CD4-positive, alpha-beta T cell treated with Interferon alpha-2 for 1 hour (primary cell): ENCODE data around the gene XPR1.
"Not testable (repeated sequence)": the region's sequence is repeated elsewhere in the genome, so short reads cannot be mapped to it uniquely, and the experiment has no call there.

Experiments used
- DNase-seq, 2 donors: peaks; one replicate each; pipeline ENCODE4 v3.0.0-alpha.2; 2020 to 2022

Gene XPR1

DNA sequence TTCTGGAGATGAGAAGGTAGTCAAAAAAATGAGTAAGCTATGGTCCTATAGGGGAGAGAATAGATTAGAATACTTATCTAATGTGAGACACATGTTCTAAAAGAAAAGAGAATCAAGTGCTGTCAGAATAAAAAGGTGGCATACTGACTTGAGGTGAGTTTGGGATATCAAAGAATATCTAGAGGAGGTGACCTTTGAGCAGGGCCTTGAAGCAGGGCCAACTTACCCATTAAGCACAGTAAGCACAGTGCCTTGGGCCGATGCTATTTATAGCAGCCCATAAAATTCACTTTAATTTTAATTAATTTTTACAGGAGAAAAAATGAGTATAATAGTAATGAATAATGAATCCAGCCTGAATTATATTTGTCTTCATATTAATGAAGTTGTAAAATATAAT is 92.2 kb downstream of the XPR1 start:
- no peak for DNase-seq

DNA sequence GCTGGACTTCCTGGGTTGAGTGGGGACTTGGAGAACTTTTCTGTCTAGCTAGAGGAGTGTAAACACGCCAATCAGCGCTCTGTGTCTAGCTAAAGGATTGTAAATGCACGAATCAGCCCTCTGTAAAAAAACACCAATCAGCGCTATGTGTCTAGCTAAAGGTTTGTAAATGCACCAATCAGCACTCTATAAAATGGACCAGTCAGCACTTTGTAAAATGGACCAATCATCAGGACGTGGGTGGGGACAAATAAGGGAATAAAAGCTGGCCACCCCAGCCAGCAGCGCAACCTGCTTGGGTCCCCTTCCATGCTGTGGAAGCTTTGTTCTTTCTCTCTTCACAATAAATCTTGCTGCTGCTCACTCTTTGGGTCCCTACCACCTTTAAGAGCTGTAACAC is 94.2 kb downstream of the XPR1 start:
- DNase-seq: not testable (repeated sequence)

DNA sequence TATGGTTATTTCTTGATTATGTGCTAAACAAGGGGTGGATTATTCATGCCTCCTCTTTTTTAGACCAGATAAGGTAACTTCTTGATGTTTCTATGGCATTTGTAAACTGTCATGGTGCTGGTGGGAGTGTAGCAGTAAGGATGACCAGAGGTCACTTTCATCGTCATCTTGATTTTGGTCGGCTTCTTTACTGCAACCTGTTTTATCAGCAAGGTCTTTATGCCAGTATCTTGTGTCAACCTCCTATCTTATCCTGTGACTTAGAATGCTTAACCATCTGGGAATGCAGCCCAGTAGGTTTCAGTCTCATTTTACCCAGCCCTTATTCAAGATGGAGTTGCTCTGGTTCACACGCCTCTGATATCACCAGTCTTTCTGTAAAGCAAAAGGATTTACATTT is 95.9 kb downstream of the XPR1 start:
- DNase-seq: not testable (repeated sequence)

- no peak for DNase-seq
Observed at GRCh38 chr1:180728472-180729106, 96.8 kb downstream of the XPR1 start.

GRCh38 chr1:180731131-180731530 is 99.3 kb downstream of the XPR1 start:
- DNase-seq: no peak

GRCh38 chr1:180732866-180733265 is 101.0 kb downstream of the XPR1 start:
- DNase-seq: no peak

- DNase-seq: no peak
Observed at GRCh38 chr1:180734366-180734765, 102.5 kb downstream of the XPR1 start.

- DNase-seq: no peak
Observed at GRCh38 chr1:180742663-180743062, 110.8 kb downstream of the XPR1 start.

DNA sequence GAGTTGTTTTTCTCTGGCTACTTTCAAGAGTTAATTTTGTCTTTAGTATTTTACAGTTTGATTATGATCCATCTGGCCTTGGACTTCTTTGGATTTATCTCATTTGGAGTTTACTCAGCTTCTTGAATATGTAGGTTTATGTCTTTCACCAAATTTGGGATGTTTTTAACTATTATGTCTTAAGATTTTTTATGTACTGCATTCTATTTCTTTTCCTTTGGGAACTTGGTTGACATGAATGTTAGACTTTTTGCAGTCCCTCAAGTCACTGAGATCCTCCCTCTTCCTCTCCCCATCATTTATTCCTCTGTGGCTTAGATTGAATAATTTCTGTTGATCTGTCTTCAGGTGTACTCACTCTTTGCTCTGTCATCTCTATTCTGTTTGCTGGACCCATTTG is 112.0 kb downstream of the XPR1 start:
- no peak for DNase-seq

- no peak for DNase-seq
Observed at GRCh38 chr1:180745098-180745497, 113.3 kb downstream of the XPR1 start.

DNA sequence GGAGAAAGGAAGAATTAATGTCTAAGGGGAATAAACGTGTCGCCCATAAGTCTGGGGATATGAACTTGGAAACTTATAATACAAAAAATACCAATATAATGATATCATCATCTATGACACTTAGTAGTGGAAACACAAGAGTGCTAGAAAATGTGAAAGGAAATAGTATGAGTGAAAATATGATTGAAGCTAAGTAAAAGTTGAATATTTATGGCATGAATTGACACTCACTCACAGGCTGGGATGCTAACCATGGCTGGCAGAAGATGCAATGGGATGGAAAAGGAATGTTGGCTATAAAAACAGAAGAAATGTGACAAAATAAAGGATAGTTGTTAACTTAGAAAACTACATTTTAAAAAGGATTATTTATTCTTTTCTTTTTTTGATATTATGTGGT is 120.1 kb downstream of the XPR1 start:
- DNase-seq: no peak

DNA sequence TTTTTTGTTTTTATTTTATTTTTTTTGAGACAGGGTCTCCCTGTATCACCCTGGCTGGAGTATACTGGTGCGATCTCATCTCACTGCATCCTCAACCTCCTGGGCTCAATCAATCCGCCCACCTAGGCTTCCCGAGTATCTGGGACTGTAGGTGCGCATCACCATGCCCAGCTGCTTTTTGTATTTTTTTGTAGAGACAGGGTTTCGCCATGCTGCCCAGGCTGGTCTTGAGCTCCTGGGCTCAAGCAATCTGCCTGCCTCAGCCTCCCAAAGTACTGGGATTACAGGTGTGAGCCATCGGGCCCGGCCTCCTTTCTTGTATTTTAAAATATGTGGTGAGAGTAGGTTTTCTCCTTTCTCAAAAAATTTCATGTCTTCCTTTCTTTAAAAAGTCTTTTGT is 122.6 kb downstream of the XPR1 start:
- DNase-seq: no peak

DNA sequence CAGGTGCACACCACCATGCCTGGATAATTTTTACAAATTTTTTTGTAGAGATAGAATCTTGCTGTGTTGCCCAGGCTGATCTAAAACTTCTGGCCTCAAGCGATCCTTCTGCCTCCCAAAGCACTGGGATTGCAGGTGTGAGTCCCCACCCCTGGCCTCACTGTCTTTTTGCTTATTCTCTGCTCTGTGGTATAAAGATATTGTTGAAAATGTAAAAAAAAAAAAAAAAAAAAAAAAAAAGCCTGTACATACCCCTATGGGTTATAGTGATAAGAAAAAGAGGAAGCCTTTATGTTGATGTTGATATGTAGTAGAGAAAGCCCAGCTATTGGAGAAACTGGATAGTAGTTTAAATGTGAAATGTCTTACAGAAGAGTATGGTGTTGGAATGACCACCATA is 125.8 kb downstream of the XPR1 start:
- DNase-seq: no peak

- no peak for DNase-seq
Observed at GRCh38 chr1:180762796-180763195, 131.0 kb downstream of the XPR1 start.

- no peak for DNase-seq
Observed at GRCh38 chr1:180765151-180765550, 133.3 kb downstream of the XPR1 start.

DNA sequence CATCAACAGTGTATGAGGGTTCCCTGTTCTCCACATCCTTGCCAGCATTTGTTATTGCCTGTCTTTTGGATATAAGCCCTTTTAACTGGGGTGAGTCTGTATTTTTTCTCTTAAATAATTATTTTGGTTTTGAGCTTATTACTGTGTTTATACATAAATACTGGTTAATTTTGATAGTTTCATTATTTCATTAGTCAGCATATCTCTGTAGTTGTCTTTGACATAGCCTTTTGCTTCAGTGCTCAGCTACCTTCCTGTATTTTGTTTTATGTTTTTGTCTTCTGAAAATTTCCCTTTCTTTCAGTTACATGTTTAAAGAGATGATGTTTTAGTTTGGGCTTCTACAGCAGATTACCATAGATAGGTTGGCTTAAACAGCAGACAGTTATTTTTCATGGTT is 138.1 kb downstream of the XPR1 start:
- no peak for DNase-seq

DNA sequence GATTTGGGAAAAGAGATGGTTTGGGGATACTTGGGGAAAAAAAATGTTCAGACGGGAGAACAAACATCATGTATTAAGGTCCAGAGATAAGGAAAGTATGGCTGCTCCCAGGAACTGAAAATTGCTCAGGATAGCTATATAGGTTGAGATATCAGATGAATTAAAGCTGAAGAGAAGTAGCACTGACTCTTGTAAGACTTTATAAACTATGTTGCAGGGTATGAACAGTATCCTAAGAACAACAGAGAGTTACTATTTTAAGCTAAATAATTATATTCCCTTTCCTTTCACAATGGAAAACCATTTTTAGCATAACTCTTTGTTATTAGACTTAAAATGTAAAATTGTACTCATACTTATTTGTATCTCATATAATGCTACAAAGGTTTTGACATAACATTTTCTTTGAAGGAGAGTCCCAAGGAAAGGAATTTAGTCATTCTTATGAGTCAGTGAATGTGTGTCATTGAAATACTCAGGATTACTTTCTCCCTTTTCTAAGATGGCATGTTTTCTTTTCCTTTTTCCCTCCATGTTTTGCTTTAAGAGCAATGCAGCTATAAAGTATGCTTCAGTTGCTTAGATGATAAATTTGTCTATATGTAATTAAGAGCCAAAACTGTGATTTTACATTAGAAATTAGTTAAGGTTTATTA is 141.5 kb downstream of the XPR1 start:
- no peak for DNase-seq

- DNase-seq: no peak
Observed at GRCh38 chr1:180775801-180776200, 144.0 kb downstream of the XPR1 start.

- no peak for DNase-seq
Observed at GRCh38 chr1:180777072-180777689, 145.4 kb downstream of the XPR1 start.

DNA sequence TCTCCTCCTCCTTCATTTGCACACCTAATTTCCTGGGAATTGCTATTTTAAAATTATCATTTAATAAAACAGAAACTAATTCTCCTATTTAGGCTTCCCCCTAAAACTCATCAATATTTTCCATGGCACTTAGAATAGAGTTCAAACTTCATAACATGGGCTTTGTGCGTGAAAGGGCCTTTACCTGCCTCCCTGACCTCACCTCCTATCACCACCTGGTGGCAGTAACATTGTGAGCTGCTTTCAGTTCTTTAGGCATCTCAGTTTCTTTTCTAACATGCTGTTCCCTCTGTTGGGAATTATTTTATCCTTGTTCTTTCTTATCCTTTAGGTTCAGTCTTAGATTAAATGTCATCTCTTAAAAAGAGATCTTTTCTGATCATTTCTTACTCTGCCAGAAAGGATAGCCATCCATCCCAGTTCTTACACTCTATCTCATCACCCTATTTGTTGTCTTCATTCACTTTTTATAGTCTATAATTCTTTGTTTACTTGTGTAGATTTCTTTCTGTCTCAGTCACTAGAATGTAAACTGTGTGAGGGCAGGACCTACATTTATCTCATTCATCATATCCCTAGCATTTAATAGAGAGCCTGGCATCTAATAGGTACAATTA is 147.1 kb downstream of the XPR1 start:
- peak in 1 of 2 donors; percentile 7 for DNase-seq

GRCh38 chr1:180779584-180779983 is 147.8 kb downstream of the XPR1 start:
- no peak for DNase-seq

DNA sequence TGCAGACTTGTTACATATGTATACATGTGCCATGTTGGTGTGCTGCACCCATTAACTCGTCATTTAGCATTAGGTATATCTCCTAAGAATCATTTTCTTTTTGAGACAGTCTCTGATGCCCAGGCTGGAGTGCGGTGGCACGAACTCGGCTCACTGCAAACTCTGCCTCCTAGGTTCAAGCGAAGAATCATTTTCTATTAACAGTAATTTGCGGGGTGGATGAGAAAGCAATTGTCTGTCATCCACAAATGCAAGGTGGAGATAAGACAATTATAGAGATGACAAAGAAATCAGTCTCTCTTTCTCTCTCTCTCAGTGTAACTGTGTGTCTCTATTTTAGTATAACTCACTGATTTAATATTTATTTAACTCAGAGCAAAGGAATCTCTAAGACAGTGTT is 149.9 kb downstream of the XPR1 start:
- DNase-seq: no peak

DNA sequence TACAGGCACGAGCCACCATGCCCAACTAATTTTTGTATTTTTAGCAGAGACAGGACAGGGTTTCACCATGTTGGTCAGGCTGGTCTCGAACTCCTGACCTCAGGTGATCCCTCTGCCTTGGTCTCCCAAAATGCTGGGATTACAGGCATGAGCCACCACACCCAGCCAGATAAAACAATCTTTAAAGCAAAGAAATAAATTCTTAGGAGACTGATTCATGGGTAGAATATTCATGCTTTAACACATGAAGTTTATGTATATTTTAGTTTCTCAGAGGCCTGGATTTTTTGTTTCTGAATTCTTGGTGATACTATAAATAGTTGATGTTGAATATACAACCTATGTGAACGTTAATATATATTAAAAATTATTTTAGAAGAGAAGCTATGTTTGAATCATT is 153.5 kb downstream of the XPR1 start:
- no peak for DNase-seq

GRCh38 chr1:180785887-180786286 is 154.1 kb downstream of the XPR1 start:
- no peak for DNase-seq
